NCI-H524 treated with DMSO at 0.1 percent for 48 hours (cell line): Measurements from ENCODE around the gene METTL18.

ENCODE experiments used
- DNase-seq: peaks from one replicate; lab custom pipeline; 2025; lab: John Stamatoyannopoulos, UW

METTL18 gene

GRCh38 chr1:169785267-169785666 lies 9.4 kb downstream of the METTL18 start:
- no peak for DNase-seq

GRCh38 chr1:169784102-169784501 lies 10.6 kb downstream of the METTL18 start:
- no peak for DNase-seq

GRCh38 chr1:169782596-169782995 lies 12.1 kb downstream of the METTL18 start:
- no peak for DNase-seq

DNA sequence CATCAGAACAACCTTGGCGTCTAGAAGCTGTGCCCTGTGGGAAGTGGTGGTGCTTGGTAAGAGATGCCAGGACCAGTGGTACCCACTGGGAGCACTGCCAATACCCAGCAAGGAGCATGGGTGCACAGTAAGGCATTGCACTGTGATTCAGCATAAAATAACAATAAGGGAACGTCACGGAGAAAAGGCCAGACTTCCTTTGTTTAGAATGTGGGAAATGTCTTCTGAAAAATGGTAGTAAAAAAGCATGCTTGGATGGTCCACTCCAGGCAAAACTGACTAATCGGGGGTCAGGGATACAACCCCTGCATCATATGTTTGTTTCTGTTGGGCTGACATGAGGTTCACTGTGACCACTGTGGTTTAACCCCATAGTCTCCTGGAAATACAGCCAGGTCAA lies 14.7 kb downstream of the METTL18 start:
- no peak for DNase-seq

GRCh38 chr1:169779150-169779549 lies 15.6 kb downstream of the METTL18 start:
- no peak for DNase-seq

DNA sequence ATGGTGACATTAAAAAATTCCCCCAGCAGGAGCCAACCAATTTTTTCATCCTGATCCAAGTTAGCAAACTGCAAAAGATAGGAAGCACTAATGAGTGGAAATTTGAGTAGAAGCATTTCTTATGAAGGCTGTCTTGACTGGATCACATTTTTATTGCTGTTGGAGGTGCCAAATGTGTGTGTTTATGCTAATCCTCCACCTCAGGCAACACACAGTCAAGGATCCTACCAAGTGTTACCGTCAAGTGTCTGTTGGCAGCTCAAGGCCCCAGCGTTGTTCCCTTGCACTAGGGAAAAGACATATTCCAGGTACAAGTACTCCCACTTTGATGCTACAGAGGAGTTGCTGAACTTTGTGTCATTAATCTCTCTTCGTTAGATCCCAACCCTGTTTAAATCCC lies 18.3 kb downstream of the METTL18 start:
- DNase-seq, result no peak

- DNase-seq, result no peak
Observed at GRCh38 chr1:169768161-169768560, 26.5 kb downstream of the METTL18 start.

DNA sequence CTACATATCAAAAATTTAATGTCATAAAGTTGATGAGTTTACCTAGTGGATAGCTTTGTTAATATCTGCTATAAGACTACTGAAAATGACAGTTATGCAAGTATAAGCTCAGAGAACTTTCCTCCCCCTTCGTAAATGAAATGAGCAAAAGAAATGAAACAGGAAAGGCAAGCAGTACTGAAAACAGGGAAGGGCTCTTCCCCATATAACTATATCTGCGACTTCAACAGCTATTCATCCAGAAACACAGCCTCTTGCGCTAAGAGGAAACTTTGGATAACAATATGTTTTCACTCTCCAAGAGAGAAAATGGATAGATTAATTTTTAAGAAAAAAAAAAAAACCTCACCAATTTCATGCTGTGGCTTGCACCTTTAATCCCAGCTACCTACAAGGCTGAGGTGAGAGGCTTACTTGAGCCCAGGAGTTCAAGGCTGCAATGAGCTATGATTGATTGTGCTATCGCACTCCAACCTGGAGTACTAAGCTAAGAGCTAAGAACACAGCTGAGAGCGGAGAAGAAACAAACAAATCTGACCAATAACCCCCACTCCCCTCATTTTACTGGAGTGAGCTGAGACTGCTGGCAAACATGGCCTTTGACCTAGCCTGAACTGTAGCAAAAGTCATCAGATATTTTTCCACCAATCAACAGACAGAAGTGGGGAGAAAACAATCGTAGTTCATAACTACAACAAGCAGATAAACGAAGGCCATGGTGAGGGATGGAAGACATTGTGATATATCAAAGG lies 29.0 kb downstream of the METTL18 start:
- no peak for DNase-seq

GRCh38 chr1:169764919-169765318 lies 29.8 kb downstream of the METTL18 start:
- DNase-seq, result no peak

GRCh38 chr1:169762699-169763098 lies 32.0 kb downstream of the METTL18 start:
- no peak for DNase-seq

DNA sequence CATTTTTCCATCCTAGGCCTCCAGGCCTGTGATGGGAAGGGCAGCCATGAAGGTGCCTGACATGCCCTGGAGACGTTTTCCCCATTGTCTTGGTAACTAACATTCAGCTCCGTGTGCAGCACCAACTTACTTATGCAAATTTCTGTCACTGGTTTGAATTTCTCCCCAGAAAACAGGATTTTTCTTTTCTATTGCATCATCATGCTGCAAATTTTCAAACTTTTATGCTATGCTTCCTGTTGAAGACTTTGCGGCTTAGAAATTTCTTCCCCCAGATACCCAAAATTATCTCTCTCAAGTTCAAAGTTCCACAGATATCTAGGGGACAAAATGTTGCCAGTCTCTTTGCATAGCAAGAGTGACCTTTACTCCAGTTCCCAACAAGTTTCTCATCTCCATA lies 35.7 kb downstream of the METTL18 start:
- DNase-seq, result no peak

DNA sequence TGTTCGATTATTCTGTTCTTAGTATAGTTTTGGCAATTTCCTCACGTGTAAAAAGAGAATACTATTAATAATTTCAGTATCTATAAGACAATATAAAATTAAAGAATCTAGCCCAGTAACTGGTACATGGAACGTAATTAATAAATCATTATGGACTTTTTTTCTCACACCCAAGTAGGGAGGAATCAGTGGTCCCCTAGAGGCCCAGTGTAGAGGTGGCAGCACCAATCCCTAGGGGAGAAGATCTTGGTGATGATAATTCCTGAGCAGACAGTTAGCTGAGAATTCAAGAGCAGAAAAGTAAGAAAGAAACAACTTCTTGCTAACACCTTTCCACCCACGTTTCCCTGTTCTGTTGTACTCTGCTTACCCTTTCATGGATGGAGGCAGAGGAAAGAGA lies 41.2 kb downstream of the METTL18 start:
- DNase-seq, result no peak

GRCh38 chr1:169750041-169750440 lies 44.7 kb downstream of the METTL18 start:
- no peak for DNase-seq

DNA sequence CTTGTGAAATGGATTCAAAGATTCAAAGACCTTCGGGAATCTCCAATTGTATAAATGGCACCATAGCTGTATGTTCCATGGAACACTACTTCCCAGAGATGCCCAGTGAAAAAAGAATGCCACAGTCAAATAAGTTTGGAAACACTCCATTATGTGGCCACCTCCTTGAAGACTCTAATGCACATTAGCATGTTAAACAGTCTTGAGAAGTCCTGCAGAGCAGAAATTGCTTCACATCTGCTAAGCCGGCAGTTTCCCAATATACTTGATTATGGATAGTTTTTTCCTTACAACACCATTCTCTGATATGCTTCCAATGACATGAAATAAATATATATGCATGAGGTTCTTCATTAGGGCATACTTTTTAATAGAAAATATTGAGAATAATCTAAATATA lies 48.2 kb downstream of the METTL18 start:
- DNase-seq, result no peak

GRCh38 chr1:169745015-169745861 lies 49.5 kb downstream of the METTL18 start:
- DNase-seq, result no peak
